Fibroblast of lung (primary cell): Measurements from ENCODE around the gene SYNJ2. TPM values are rescaled to one million over a fixed set of nuclear protein-coding genes. Genes with fewer than 3 reads are reported as not detected.

Source experiments
- DNase-seq, 2 donors: peaks; one replicate each; pipeline versions ENCODE4 v3.0.0 to v3.0.0-alpha.2; 2010; ENCODE audit warnings: low read depth in 2 of 2
- H2AFZ ChIP-seq: 2 replicates; pipeline ENCODE4 v1.5.1; 2012; ENCODE audit warnings: low read length, control low read depth, inconsistent platforms
- H3K27ac ChIP-seq: 2 replicates; pipeline ENCODE4 v1.5.1; 2011; ENCODE audit warnings: low read length, control low read depth; ENCODE audit not compliant: insufficient read depth
- H3K27me3 ChIP-seq: 2 replicates; pipeline ENCODE4 v1.5.1; 2011; ENCODE audit warnings: mild to moderate bottlenecking, low read length; ENCODE audit not compliant: control insufficient read depth, insufficient read depth
- H3K36me3 ChIP-seq: 2 replicates; pipeline ENCODE4 v1.5.1; 2011; ENCODE audit warnings: low read length; ENCODE audit not compliant: control insufficient read depth, insufficient read depth
- H3K4me1 ChIP-seq: 2 replicates; pipeline ENCODE4 v1.5.1; 2011; ENCODE audit warnings: low read length; ENCODE audit not compliant: control insufficient read depth, insufficient read depth; ENCODE audit errors: extremely low read depth
- H3K4me2 ChIP-seq: 2 replicates; pipeline ENCODE4 v1.5.1; 2011; ENCODE audit warnings: low read length, control low read depth; ENCODE audit not compliant: insufficient read depth; ENCODE audit errors: extremely low read depth
- H3K4me3 ChIP-seq, 4 experiments: fragments of 200-600 bp in 1 of 4; sonication (generic) in 1 of 4; replicated peaks in 1 of 4; 2 replicates each; pipeline ENCODE4 v1.5.1; 2011 to 2016; ENCODE audit warnings: low read length in 4 of 4, low read depth in 3 of 4, mild to moderate bottlenecking in 3 of 4, control low read depth in 2 of 4, inconsistent platforms in 1 of 4, mixed read lengths in 1 of 4; ENCODE audit not compliant: insufficient read depth in 1 of 4; ENCODE audit errors: control extremely low read depth in 1 of 4
- H3K79me2 ChIP-seq: 2 replicates; pipeline ENCODE4 v1.5.1; 2012; ENCODE audit warnings: mild to moderate bottlenecking, low read length, inconsistent platforms; ENCODE audit not compliant: control insufficient read depth, insufficient read depth
- H3K9ac ChIP-seq: 2 replicates; pipeline ENCODE4 v1.5.1; 2011; ENCODE audit warnings: mild to moderate bottlenecking, low read length, control low read depth; ENCODE audit not compliant: insufficient read depth
- H3K9me3 ChIP-seq: 2 replicates; pipeline ENCODE4 v1.5.1; 2012; ENCODE audit warnings: low read depth, low read length; ENCODE audit not compliant: control insufficient read depth, insufficient read depth
- H4K20me1 ChIP-seq: 2 replicates; pipeline ENCODE4 v1.5.1; 2011; ENCODE audit warnings: low read length; ENCODE audit not compliant: control insufficient read depth, insufficient read depth; ENCODE audit errors: extremely low read depth
- CTCF ChIP-seq, 2 donors: IDR thresholded peaks in 1 of 2; conservative IDR thresholded peaks in 1 of 2; 1 replicate in 1 of 2; 2 replicates in 1 of 2; pipeline ENCODE4 v1.5.1; 2011 to 2012; ENCODE audit warnings: low read length in 2 of 2, control low read depth in 1 of 2, inconsistent platforms in 1 of 2, low read depth in 1 of 2, mild to moderate bottlenecking in 1 of 2
- EZH2 ChIP-seq: IDR thresholded peaks from 2 replicates; pipeline ENCODE4 v1.5.1; 2012; ENCODE audit warnings: low read length, control low read depth, mild to moderate bottlenecking; ENCODE audit errors: missing control alignments
- polyA plus RNA-seq, 2 donors: library from polyadenylated mRNA; depleted of rRNA in 1 of 2; stranded (reverse) in 1 of 2; unstranded in 1 of 2; fragments of >200 nt; gene quantifications; 2 replicates each; pipeline ENCODE4 v1.2.1, GENCODE V29; 2011 to 2012; ENCODE audit warnings: missing spikeins in 1 of 2
- total RNA-seq: library from RNA; depleted of rRNA; stranded (reverse); fragments of >200 nt; gene quantifications from 2 replicates; pipeline ENCODE4 v1.2.1, GENCODE V29; 2014

The SYNJ2 gene
- total and polyA plus RNA-seq, 2 donors (not counting 1 experiment from before 2014, with no cell fraction given) = 23.5 to 57.3 TPM

- no peak overlapping the region for H3K4me2 ChIP-seq
- no peaks in the 10 kb centered on the region for H3K27me3 ChIP-seq
- peaks cover 37% of the 10 kb centered on the region for H3K4me1 ChIP-seq
- no peaks in the 10 kb centered on the region for H3K9me3 ChIP-seq
- H3K36me3 ChIP-seq = peaks cover 35% of the 10 kb centered on the region
- no peak overlapping the region for H3K4me3 ChIP-seq
- H3K79me2 ChIP-seq = peaks cover 43% of the 10 kb centered on the region
- H2AFZ ChIP-seq = no peak overlapping the region
- DNase-seq = no peak
- TF ChIP-seq EZH2 (no peak), CTCF (conservative IDR thresholded peaks at IDR 0.05 in 1 of 2, IDR thresholded peaks at IDR 0.05 in 1 of 2; ENCODE audit: low read depth in 1 of 2, low read length in 2 of 2) (no peak)
- peak overlapping the region; percentile 96 for H3K27ac ChIP-seq
- no peaks in the 10 kb centered on the region for H4K20me1 ChIP-seq
- H3K9ac ChIP-seq = no peak overlapping the region
These were observed 60.1 kb downstream of the SYNJ2 start for GRCh38 chr6:158041788-158042187.

- H2AFZ ChIP-seq = no peak overlapping the region
- H3K4me3 ChIP-seq = no peak overlapping the region
- H3K4me1 ChIP-seq = peaks cover 37% of the 10 kb centered on the region
- peaks cover 37% of the 10 kb centered on the region for H3K36me3 ChIP-seq
- H3K79me2 ChIP-seq = peaks cover 43% of the 10 kb centered on the region
- no peak overlapping the region for H3K4me2 ChIP-seq
- H3K27ac ChIP-seq = peak overlapping the region; percentile 96
- no peak overlapping the region for H3K9ac ChIP-seq
- no peaks in the 10 kb centered on the region for H3K27me3 ChIP-seq
- no peaks in the 10 kb centered on the region for H3K9me3 ChIP-seq
- no peaks in the 10 kb centered on the region for H4K20me1 ChIP-seq
- peak; percentile 75 to 96 for DNase-seq
- TF ChIP-seq CTCF (conservative IDR thresholded peaks at IDR 0.05 in 1 of 2, IDR thresholded peaks at IDR 0.05 in 1 of 2; ENCODE audit: low read depth in 1 of 2, low read length in 2 of 2) (no peak), EZH2 (no peak)
These were observed 60.7 kb downstream of the SYNJ2 start for GRCh38 chr6:158042245-158042798.

- no peak overlapping the region for H2AFZ ChIP-seq
- H3K9me3 ChIP-seq = no peaks in the 10 kb centered on the region
- no peak for DNase-seq
- H3K9ac ChIP-seq = no peak overlapping the region
- peaks cover 38% of the 10 kb centered on the region for H3K36me3 ChIP-seq
- peaks cover 37% of the 10 kb centered on the region for H3K4me1 ChIP-seq
- H3K4me2 ChIP-seq = no peak overlapping the region
- H3K27me3 ChIP-seq = no peaks in the 10 kb centered on the region
- H3K79me2 ChIP-seq = peaks cover 40% of the 10 kb centered on the region
- no peak overlapping the region for H3K4me3 ChIP-seq
- no peaks in the 10 kb centered on the region for H4K20me1 ChIP-seq
- TF ChIP-seq CTCF (conservative IDR thresholded peaks at IDR 0.05 in 1 of 2, IDR thresholded peaks at IDR 0.05 in 1 of 2; ENCODE audit: low read depth in 1 of 2, low read length in 2 of 2) (no peak), EZH2 (no peak)
- peak overlapping the region; percentile 96 for H3K27ac ChIP-seq
These were observed 61.3 kb downstream of the SYNJ2 start for GRCh38 chr6:158043008-158043407.
